H1 (cell line): ENCODE data around the gene TMEM163. TPM values are rescaled to one million over a fixed set of nuclear protein-coding genes. Genes with fewer than 3 reads are reported as not detected.

Experiments
- CTCF ChIA-PET: fragments of 300-600 bp; sonication (Branson Sonifier 250); formaldehyde crosslinking; loops from one replicate; lab custom pipeline; 2021; ENCODE audit not compliant: partially characterized antibody; lab: Charles Lee
- POLR2A ChIA-PET: fragments of 300-600 bp; sonication (Branson Sonifier 250); formaldehyde crosslinking; loops from one replicate; lab custom pipeline; 2021; ENCODE audit warnings: inconsistent platforms; ENCODE audit not compliant: partially characterized antibody; lab: Charles Lee
- DNase-seq, 2 experiments: peaks; one replicate each; pipeline versions ENCODE4 v3.0.0 to v3.0.0-alpha.2; 2010 to 2022; ENCODE audit warnings: low spot score in 2 of 2, low read depth in 1 of 2, mixed read lengths in 1 of 2
- FAIRE-seq: peaks from 2 replicates; lab custom pipeline; 2011; peaks lifted over from hg19 to GRCh38; lab: Jason Lieb, UNC
- H2AFZ ChIP-seq: 2 replicates; pipeline ENCODE4 v1.8.1; 2012; ENCODE audit warnings: low read length, inconsistent platforms
- H2AK5ac ChIP-seq: 2 replicates; pipeline ENCODE4 v1.6.1; 2013; ENCODE audit warnings: low read depth, low read length
- H2BK120ac ChIP-seq: replicated peaks from 2 replicates; pipeline ENCODE3; 2013; ENCODE audit warnings: low read depth, low read length, inconsistent platforms
- H2BK12ac ChIP-seq: 2 replicates; pipeline ENCODE4 v1.6.1; 2013; ENCODE audit warnings: low read depth, low read length
- H2BK15ac ChIP-seq: 2 replicates; pipeline ENCODE4 v1.6.1; 2013; ENCODE audit warnings: low read length
- H2BK20ac ChIP-seq: 2 replicates; pipeline ENCODE4 v1.6.1; 2013; ENCODE audit warnings: low read length
- H2BK5ac ChIP-seq: 2 replicates; pipeline ENCODE4 v1.6.1; 2013; ENCODE audit warnings: low read depth, low read length
- H3K14ac ChIP-seq: 2 replicates; pipeline ENCODE4 v1.6.1; 2013; ENCODE audit warnings: inconsistent platforms; ENCODE audit not compliant: insufficient read length
- H3K18ac ChIP-seq: 2 replicates; pipeline ENCODE4 v1.6.1; 2013; ENCODE audit warnings: low read length; ENCODE audit errors: extremely low read depth
- H3K23ac ChIP-seq: 2 replicates; pipeline ENCODE4 v1.6.1; 2013; ENCODE audit warnings: inconsistent platforms; ENCODE audit not compliant: insufficient read length
- H3K23me2 ChIP-seq: 2 replicates; pipeline ENCODE4 v1.6.1; 2013; ENCODE audit warnings: low read depth, low read length
- H3K27ac ChIP-seq: 2 replicates; pipeline ENCODE4 v1.6.1; 2011; ENCODE audit warnings: low read depth, low read length, inconsistent platforms
- H3K27me3 ChIP-seq, 4 experiments: replicated peaks in 1 of 4; 1 replicate in 1 of 4; 2 replicates in 3 of 4; pipeline versions ENCODE4 v1.6.1 to v1.8.1; 2011 to 2013; ENCODE audit warnings: low read length in 3 of 4, mild to moderate bottlenecking in 3 of 4, inconsistent platforms in 2 of 4, mixed read lengths in 2 of 4, moderate library complexity in 1 of 4; ENCODE audit not compliant: control insufficient read depth in 3 of 4, insufficient read depth in 3 of 4; ENCODE audit errors: extremely low read depth in 1 of 4
- H3K36me3 ChIP-seq, 4 experiments: 2 replicates each; pipeline versions ENCODE4 v1.6.1 to v1.8.1; 2011 to 2013; ENCODE audit warnings: mild to moderate bottlenecking in 4 of 4, low read length in 3 of 4, moderate library complexity in 2 of 4, control low read depth in 1 of 4, inconsistent platforms in 1 of 4; ENCODE audit not compliant: insufficient read depth in 4 of 4, control insufficient read depth in 2 of 4
- H3K4ac ChIP-seq: replicated peaks from 2 replicates; pipeline ENCODE3; 2013; ENCODE audit warnings: low read length, low read depth, mixed read lengths, inconsistent platforms; ENCODE audit not compliant: insufficient read length
- H3K4me1 ChIP-seq, 4 experiments: replicated peaks in 1 of 4; 1 replicate in 1 of 4; 2 replicates in 3 of 4; pipeline versions ENCODE4 v1.6.1 to v1.8.1; 2011 to 2013; ENCODE audit warnings: low read length in 3 of 4, inconsistent platforms in 2 of 4, mixed read lengths in 1 of 4; ENCODE audit not compliant: insufficient read depth in 4 of 4, control insufficient read depth in 3 of 4
- H3K4me2 ChIP-seq, 2 experiments: 2 replicates each; pipeline versions ENCODE4 v1.6.1 to v1.8.1; 2011 to 2013; ENCODE audit warnings: low read depth in 2 of 2, low read length in 2 of 2, control low read depth in 1 of 2, inconsistent platforms in 1 of 2, mild to moderate bottlenecking in 1 of 2; ENCODE audit not compliant: insufficient read depth in 1 of 2
- H3K4me3 ChIP-seq, 4 experiments: fragments of 200-600, 300-600 bp in 1 of 4; sonication (generic), shearing (Covaris generic), sonication (Bioruptor Twin) in 1 of 4; 2 replicates each; pipeline versions ENCODE4 v1.5.1 to v1.8.1; 2011 to 2016; ENCODE audit warnings: low read length in 4 of 4, low read depth in 3 of 4, control low read depth in 2 of 4, inconsistent platforms in 2 of 4, mild to moderate bottlenecking in 2 of 4, mixed read lengths in 1 of 4, moderate library complexity in 1 of 4; ENCODE audit not compliant: insufficient read depth in 2 of 4; ENCODE audit errors: extremely low read depth in 1 of 4
- H3K56ac ChIP-seq: replicated peaks from 2 replicates; pipeline ENCODE3; 2013; ENCODE audit warnings: low read depth, mild to moderate bottlenecking, mixed read lengths, low read length, inconsistent platforms; ENCODE audit not compliant: insufficient read length
- H3K79me1 ChIP-seq: 2 replicates; pipeline ENCODE4 v1.6.1; 2013; ENCODE audit warnings: low read depth, low read length, control low read depth
- H3K79me2 ChIP-seq, 2 experiments: 2 replicates each; pipeline versions ENCODE4 v1.6.1 to v1.8.1; 2012 to 2013; ENCODE audit warnings: low read length in 2 of 2, mild to moderate bottlenecking in 2 of 2, inconsistent platforms in 1 of 2; ENCODE audit not compliant: insufficient read depth in 2 of 2, control insufficient read depth in 1 of 2
- H3K9ac ChIP-seq, 4 experiments: replicated peaks in 1 of 4; 1 replicate in 1 of 4; 2 replicates in 3 of 4; pipeline versions ENCODE4 v1.6.1 to v1.8.1; 2011 to 2013; ENCODE audit warnings: low read depth in 3 of 4, low read length in 3 of 4, control low read depth in 2 of 4, mild to moderate bottlenecking in 2 of 4, moderate library complexity in 2 of 4, inconsistent platforms in 1 of 4; ENCODE audit errors: extremely low read depth in 1 of 4
- H3K9me3 ChIP-seq, 2 experiments: 2 replicates each; pipeline versions ENCODE4 v1.6.1 to v1.8.1; 2012 to 2013; ENCODE audit warnings: mild to moderate bottlenecking in 2 of 2, moderate library complexity in 2 of 2, control low read depth in 1 of 2, inconsistent platforms in 1 of 2, low read depth in 1 of 2, low read length in 1 of 2, mixed read lengths in 1 of 2; ENCODE audit not compliant: insufficient read depth in 2 of 2
- H4K20me1 ChIP-seq, 2 experiments: replicated peaks in 1 of 2; 2 replicates each; pipeline versions ENCODE3 to v1.8.1; 2011 to 2013; ENCODE audit warnings: inconsistent platforms in 2 of 2, low read length in 2 of 2, mild to moderate bottlenecking in 1 of 2; ENCODE audit not compliant: insufficient read depth in 2 of 2, control insufficient read depth in 1 of 2
- H4K5ac ChIP-seq: 2 replicates; pipeline ENCODE4 v1.6.1; 2013; ENCODE audit warnings: low read length, low read depth, mixed read lengths, inconsistent platforms; ENCODE audit not compliant: insufficient read length
- H4K8ac ChIP-seq: 2 replicates; pipeline ENCODE4 v1.8.0; 2013; ENCODE audit warnings: mild to moderate bottlenecking, moderate library complexity, low read length, inconsistent platforms; ENCODE audit not compliant: insufficient read depth; ENCODE audit errors: extremely low read depth
- H4K91ac ChIP-seq: replicated peaks from 2 replicates; pipeline ENCODE3; 2013; ENCODE audit warnings: low read length, mixed read lengths, inconsistent platforms; ENCODE audit not compliant: insufficient read length
- FOSL1 ChIP-seq: IDR thresholded peaks from 2 replicates; pipeline ENCODE4 v1.6.1; 2011; ENCODE audit warnings: mild to moderate bottlenecking, low read depth, low read length, moderate library complexity; ENCODE audit not compliant: insufficient read depth
- KDM4A ChIP-seq: IDR thresholded peaks from one replicate; pipeline ENCODE4 v1.7.1; 2012; ENCODE audit warnings: low read depth, mild to moderate bottlenecking, moderate library complexity, low read length, inconsistent platforms; ENCODE audit not compliant: severe bottlenecking
- POLR2AphosphoS5 ChIP-seq: IDR thresholded peaks from 2 replicates; pipeline ENCODE4 v1.6.1; 2011; ENCODE audit warnings: low read depth, low read length
- RAD21 ChIP-seq, 2 experiments: IDR thresholded peaks in 1 of 2; conservative IDR thresholded peaks in 1 of 2; 2 replicates each; pipeline ENCODE4 v1.6.1; 2011; ENCODE audit warnings: low read depth in 2 of 2, low read length in 2 of 2, improper control_type of control experiment in 1 of 2, inconsistent platforms in 1 of 2, mild to moderate bottlenecking in 1 of 2, moderate library complexity in 1 of 2
- SIRT6 ChIP-seq: IDR thresholded peaks from one replicate; pipeline ENCODE4 v1.7.1; 2012; ENCODE audit warnings: low read length, inconsistent platforms
- SP4 ChIP-seq: IDR thresholded peaks from 2 replicates; pipeline ENCODE4 v1.6.1; 2012; ENCODE audit warnings: low read length, inconsistent platforms
- SUZ12 ChIP-seq: fragments of 200-600 bp; sonication (generic); IDR thresholded peaks from 2 replicates; pipeline ENCODE4 v1.6.1; 2012; ENCODE audit warnings: mild to moderate bottlenecking, inconsistent platforms, low read length, moderate library complexity, mixed read lengths
- YY1 ChIP-seq: IDR thresholded peaks from 2 replicates; pipeline ENCODE4 v1.6.1; 2011; ENCODE audit warnings: low read depth, mild to moderate bottlenecking, low read length
- WGBS, 2 experiments: shearing (Covaris generic) in 1 of 2; methylation state at CpG; one replicate each; pipeline versions ENCODE4 v1.1.6 to v1.1.7; 2013 to 2015; ENCODE audit warnings: low lambda C conversion rate in 2 of 2, mixed read lengths in 2 of 2, inconsistent platforms in 1 of 2, low coverage in 1 of 2, missing lambda C conversion rate in 1 of 2; ENCODE audit not compliant: insufficient replicate concordance in 2 of 2, insufficient coverage in 1 of 2, insufficient read length in 1 of 2; ENCODE audit errors: extremely low coverage in 1 of 2, missing lambda C conversion rate in 1 of 2; 5-methylcytosine and 5-hydroxymethylcytosine counted together
- polyA plus RNA-seq, 7 experiments: library from polyadenylated mRNA; depleted of rRNA in 3 of 7; stranded (reverse) in 5 of 7; unstranded in 2 of 7; fragments of >200 nt in 5 of 7; fragments of 200-250 nt in 2 of 7; gene quantifications; 1 replicate in 5 of 7; 2 replicates in 1 of 7; 4 replicates in 1 of 7; pipeline versions ENCODE4 v1.2.1 to v1.2.3, GENCODE V29; 2011 to 2013; ENCODE audit warnings: missing spikeins in 2 of 7, mixed read lengths in 2 of 7
- total RNA-seq: library from RNA; stranded (reverse); fragmentation: NEBNext Ultra II Directional; extraction: Animal tissue kit (Norgen Biotek cat#: 25700); gene quantifications from 2 replicates; pipeline ENCODE4 v1.2.1, GENCODE V29; 2021

The TMEM163 gene
- total and polyA plus RNA-seq, 2 of the 8 experiments (the other 6 are each of a cell fraction or from before 2014, with no cell fraction given), result 2.8 to 3.2 TPM

- FAIRE-seq, result no peak
- H3K18ac ChIP-seq, result no peak overlapping the region
- H3K23ac ChIP-seq, result no peak overlapping the region
- no peak overlapping the region for H4K91ac ChIP-seq
- H3K23me2 ChIP-seq, result no peaks in the 10 kb centered on the region
- H3K9ac ChIP-seq, result no peak overlapping the region
- no peaks in the 10 kb centered on the region for H3K9me3 ChIP-seq
- H2BK15ac ChIP-seq, result no peak overlapping the region
- peaks cover 0 to 8% (median 0%) of the 10 kb centered on the region in 4 experiments; a peak in 3 of 7 replicates for H3K4me1 ChIP-seq
- no peak overlapping the region for H2AFZ ChIP-seq
- no peak overlapping the region for H3K4ac ChIP-seq
- H3K27me3 ChIP-seq, result no peaks in the 10 kb centered on the region
- no peaks in the 10 kb centered on the region for H4K20me1 ChIP-seq
- WGBS, 2 experiments, result 93% methylated on average over 7 of the region's 7 CpGs; no CpG with 5 or more reads in 1 of the 2 experiments
- H2BK20ac ChIP-seq, result no peak overlapping the region
- no peaks in the 10 kb centered on the region for H3K79me2 ChIP-seq
- TF ChIP-seq POLR2AphosphoS5 (no peak), SUZ12 (no peak), SIRT6 (no peak), SP4 (no peak), RAD21 (IDR thresholded peaks at IDR 0.05 in 1 of 2, conservative IDR thresholded peaks at IDR 0.05 in 1 of 2; ENCODE audit: low read depth in 2 of 2, low read length in 2 of 2) (0 out of 4 replicates have a peak, but pooled peaks of 1 of the 2 experiments have one; percentile 10), FOSL1 (no peak), KDM4A (no peak), YY1 (no peak)
- H2AK5ac ChIP-seq, result no peak overlapping the region
- H2BK12ac ChIP-seq, result no peak overlapping the region
- no peak overlapping the region for H3K27ac ChIP-seq
- H2BK120ac ChIP-seq, result no peak overlapping the region
- no peak for DNase-seq
- H3K79me1 ChIP-seq, result no peaks in the 10 kb centered on the region
- no peak overlapping the region for H3K4me3 ChIP-seq
- H4K5ac ChIP-seq, result no peak overlapping the region
- H3K56ac ChIP-seq, result no peak overlapping the region
- H4K8ac ChIP-seq, result no peak overlapping the region
- CTCF ChIA-PET, result interaction anchor here (0.6 to 2.7 kb wide), 8 partner anchors 8 to 345 kb away, joined by 3 to 12 read pairs (median 4); no protein-coding TSS in a partner anchor
- no peak overlapping the region for H3K4me2 ChIP-seq
- H3K36me3 ChIP-seq, result no peaks in the 10 kb centered on the region
- POLR2A ChIA-PET, result no interaction called here
- no peak overlapping the region for H2BK5ac ChIP-seq
- H3K14ac ChIP-seq, result no peak overlapping the region
These were observed 220.1 kb downstream of the TMEM163 start for GRCh38 chr2:134498654-134499053.
